Muscle of leg (tissue), 9 donors: Measurements from ENCODE around the gene ENSA. TPM values are rescaled to one million over a fixed set of nuclear protein-coding genes. Genes with fewer than 3 reads are reported as not detected.

Experiments
- polyA plus RNA-seq, 8 donors: library from polyadenylated mRNA; unstranded; fragments of 120-200 nt; gene quantifications; one replicate each; pipeline versions ENCODE4 v1.2.1 to v1.2.3, GENCODE V29; 2013; ENCODE audit warnings: inconsistent platforms in 1 of 8, low replicate concordance in 1 of 8; ENCODE audit not compliant: insufficient read length in 8 of 8, insufficient read depth in 1 of 8
- total RNA-seq: library from RNA; stranded (reverse); fragments of 120-200 nt; gene quantifications from one replicate; pipeline ENCODE4 v1.2.4, GENCODE V29; 2013

Gene ENSA
- total and polyA plus RNA-seq, 9 donors = 76.3 to 143 (median 117) TPM

Other genes starting within 250 kb of the ENSA start
- 15.3 TPM for gene TARS2, start 142.2 kb downstream of the ENSA start, total RNA-seq
- 10 to 100 TPM; 15.2 to 28.0 (median 17.7) TPM for gene TARS2, start 142.2 kb downstream of the ENSA start, polyA plus RNA-seq
- 2.2 TPM for gene ECM1, start 121.5 kb downstream of the ENSA start, total RNA-seq
- 10 to 100 TPM in 1 of 8 donors, 1 to 10 TPM in 7; 2.8 to 12.9 (median 3.9) TPM for gene ECM1, start 121.5 kb downstream of the ENSA start, polyA plus RNA-seq
- gene FALEC, start 113.9 kb downstream of the ENSA start, total RNA-seq = 0.84 TPM
- 1 to 10 TPM in 2 of 8 donors, under 1 TPM in 5, not detected in 1; 0.32 to 1.6 (median 0.64) TPM for gene FALEC, start 113.9 kb downstream of the ENSA start, polyA plus RNA-seq
- gene ADAMTSL4, start 80.2 kb downstream of the ENSA start, total RNA-seq = 20.2 TPM
- gene ADAMTSL4, start 80.2 kb downstream of the ENSA start, polyA plus RNA-seq = 10 to 100 TPM; 39.6 to 56.0 (median 44.6) TPM
- gene MCL1, start 50.0 kb downstream of the ENSA start, total RNA-seq = 113 TPM
- gene MCL1, start 50.0 kb downstream of the ENSA start, polyA plus RNA-seq = 100 to 1,000 TPM; 121 to 182 (median 136) TPM
- gene GOLPH3L, start 67.5 kb upstream of the ENSA start, total RNA-seq = 9.3 TPM
- gene GOLPH3L, start 67.5 kb upstream of the ENSA start, polyA plus RNA-seq = 10 to 100 TPM; 15.5 to 23.6 (median 17.4) TPM
- gene HORMAD1, start 91.3 kb upstream of the ENSA start, total RNA-seq = 0.18 TPM
- not detected for gene HORMAD1, start 91.3 kb upstream of the ENSA start, polyA plus RNA-seq
- 13.3 TPM for gene CTSS, start 136.2 kb upstream of the ENSA start, total RNA-seq
- 10 to 100 TPM; 11.1 to 20.0 (median 13.9) TPM for gene CTSS, start 136.2 kb upstream of the ENSA start, polyA plus RNA-seq
- 110 TPM for gene CTSK, start 178.6 kb upstream of the ENSA start, total RNA-seq
- gene CTSK, start 178.6 kb upstream of the ENSA start, polyA plus RNA-seq = 100 to 1,000 TPM in 1 of 8 donors, 10 to 100 TPM in 7; 42.9 to 102 (median 54.1) TPM
- 30.9 TPM for gene ARNT, start 247.0 kb upstream of the ENSA start, total RNA-seq
- gene ARNT, start 247.0 kb upstream of the ENSA start, polyA plus RNA-seq = 10 to 100 TPM; 30.2 to 44.1 (median 33.1) TPM